Duodenal mucosa (tissue), 2 donors: ENCODE data around the gene ABLIM2.

Source experiments
- H3K27ac ChIP-seq: one replicate; pipeline ENCODE4 v1.7.0; 2013; ENCODE audit warnings: low read depth, low read length
- H3K27me3 ChIP-seq, 2 donors: one replicate each; pipeline ENCODE4 v1.7.0; 2013; ENCODE audit warnings: low read length in 2 of 2, control low read depth in 1 of 2; ENCODE audit not compliant: insufficient read depth in 2 of 2, control insufficient read depth in 1 of 2
- H3K36me3 ChIP-seq, 2 donors: one replicate each; pipeline ENCODE4 v1.7.0; 2013; ENCODE audit warnings: low read length in 2 of 2, control low read depth in 1 of 2; ENCODE audit not compliant: insufficient read depth in 2 of 2, control insufficient read depth in 1 of 2
- H3K4me1 ChIP-seq, 2 donors: one replicate each; pipeline ENCODE4 v1.7.0; 2013; ENCODE audit warnings: low read length in 2 of 2, control low read depth in 1 of 2; ENCODE audit not compliant: insufficient read depth in 2 of 2, control insufficient read depth in 1 of 2
- H3K4me3 ChIP-seq, 2 donors: one replicate each; pipeline ENCODE4 v1.7.0; 2013; ENCODE audit warnings: low read length in 2 of 2, low read depth in 1 of 2
- H3K9ac ChIP-seq, 2 donors: one replicate each; pipeline ENCODE4 v1.7.0; 2013; ENCODE audit warnings: low read length in 2 of 2, low read depth in 1 of 2
- H3K9me3 ChIP-seq, 2 donors: one replicate each; pipeline ENCODE4 v1.7.0; 2013; ENCODE audit warnings: low read length in 2 of 2, control low read depth in 1 of 2; ENCODE audit not compliant: control insufficient read depth in 1 of 2

The ABLIM2 gene

GRCh38 chr4:8044244-8044643 is 114.4 kb downstream of the ABLIM2 start:
- Histone ChIP-seq H3K4me1 (no peaks in the 10 kb centered on the region), H3K9ac (no peak overlapping the region), H3K9me3 (no peaks in the 10 kb centered on the region), H3K27ac (no peak overlapping the region), H3K27me3 (no peaks in the 10 kb centered on the region), H3K36me3 (no peaks in the 10 kb centered on the region), H3K4me3 (no peak overlapping the region)

DNA sequence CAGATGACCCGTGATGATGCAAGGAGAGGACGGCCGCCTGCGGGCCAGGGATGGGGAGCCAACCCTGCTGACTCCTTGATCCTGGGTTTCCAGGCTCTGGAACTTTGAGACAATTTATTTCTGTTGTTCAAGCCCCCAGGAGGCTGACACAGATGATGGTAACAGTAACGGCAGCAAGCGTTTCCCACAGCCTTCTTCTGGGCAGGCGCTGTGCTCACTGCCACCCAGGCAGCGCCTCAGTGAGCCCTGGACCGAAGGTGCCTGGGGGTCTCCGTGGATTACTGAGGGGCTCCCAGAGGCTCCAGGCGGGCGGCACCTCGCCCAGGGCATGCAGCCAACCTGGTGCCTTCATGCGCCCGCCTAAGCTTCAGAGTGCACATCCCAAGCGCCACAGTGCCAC is 115.0 kb downstream of the ABLIM2 start:
- no peak overlapping the region for H3K4me3 ChIP-seq
- no peaks in the 10 kb centered on the region for H3K27me3 ChIP-seq
- H3K9ac ChIP-seq = no peak overlapping the region
- H3K9me3 ChIP-seq = no peaks in the 10 kb centered on the region
- no peaks in the 10 kb centered on the region for H3K36me3 ChIP-seq
- no peaks in the 10 kb centered on the region for H3K4me1 ChIP-seq
- H3K27ac ChIP-seq = no peak overlapping the region

GRCh38 chr4:8041868-8042267 is 116.7 kb downstream of the ABLIM2 start:
- Histone ChIP-seq H3K27ac (no peak overlapping the region), H3K4me3 (no peak overlapping the region), H3K9ac (no peak overlapping the region), H3K27me3 (no peaks in the 10 kb centered on the region), H3K36me3 (no peaks in the 10 kb centered on the region), H3K4me1 (no peaks in the 10 kb centered on the region), H3K9me3 (no peaks in the 10 kb centered on the region)

DNA sequence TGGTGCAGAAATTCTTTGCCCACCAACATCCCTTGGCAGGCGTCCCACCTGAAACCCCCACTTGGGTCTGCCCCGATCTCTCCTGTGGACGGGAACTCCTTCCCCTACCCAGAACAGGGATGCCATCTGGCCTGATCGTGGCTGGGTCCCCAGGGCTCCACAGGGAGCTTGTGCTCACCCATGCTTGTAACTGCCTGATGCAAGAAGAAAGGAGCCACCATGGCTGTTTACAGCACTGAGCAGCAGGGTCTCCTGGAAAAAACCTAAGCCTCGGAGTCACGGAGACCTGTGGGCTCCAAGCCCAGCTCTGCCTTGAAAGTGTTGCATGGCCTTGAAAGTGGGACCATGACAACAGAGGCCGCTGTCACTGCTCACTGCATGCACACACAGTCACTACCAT is 117.4 kb downstream of the ABLIM2 start:
- Histone ChIP-seq H3K4me3 (no peak overlapping the region), H3K27ac (no peak overlapping the region), H3K27me3 (no peaks in the 10 kb centered on the region), H3K9me3 (no peaks in the 10 kb centered on the region), H3K9ac (no peak overlapping the region), H3K36me3 (no peaks in the 10 kb centered on the region), H3K4me1 (no peaks in the 10 kb centered on the region)

DNA sequence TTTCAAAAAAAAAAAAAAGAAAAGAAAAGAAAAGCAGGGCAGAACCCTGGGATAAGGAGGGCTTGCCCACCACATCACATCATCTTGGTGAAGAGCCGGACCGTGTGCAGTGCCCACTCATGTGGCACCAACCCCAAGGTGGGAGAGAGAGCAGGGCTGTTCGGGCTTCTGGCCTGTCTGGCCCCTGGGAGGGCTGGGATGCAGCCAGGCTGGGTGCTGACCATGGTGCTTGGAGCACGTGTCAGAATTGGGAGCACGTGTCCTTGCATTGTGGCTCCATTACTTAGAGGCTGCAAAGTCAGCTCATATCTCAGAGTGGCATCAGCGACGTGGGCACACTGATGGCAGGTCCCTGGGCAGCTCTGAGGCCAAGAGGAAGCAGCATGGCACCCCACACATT is 118.0 kb downstream of the ABLIM2 start:
- Histone ChIP-seq H3K36me3 (no peaks in the 10 kb centered on the region), H3K9me3 (no peaks in the 10 kb centered on the region), H3K4me1 (no peaks in the 10 kb centered on the region), H3K27me3 (no peaks in the 10 kb centered on the region), H3K4me3 (no peak overlapping the region), H3K9ac (no peak overlapping the region), H3K27ac (no peak overlapping the region)

GRCh38 chr4:8039853-8040252 is 118.8 kb downstream of the ABLIM2 start:
- Histone ChIP-seq H3K27me3 (no peaks in the 10 kb centered on the region), H3K9ac (no peak overlapping the region), H3K27ac (no peak overlapping the region), H3K9me3 (no peaks in the 10 kb centered on the region), H3K36me3 (no peaks in the 10 kb centered on the region), H3K4me1 (no peaks in the 10 kb centered on the region), H3K4me3 (no peak overlapping the region)

- H3K27ac ChIP-seq = no peak overlapping the region
- H3K36me3 ChIP-seq = no peaks in the 10 kb centered on the region
- H3K9ac ChIP-seq = no peak overlapping the region
- no peaks in the 10 kb centered on the region for H3K9me3 ChIP-seq
- no peaks in the 10 kb centered on the region for H3K4me1 ChIP-seq
- no peaks in the 10 kb centered on the region for H3K27me3 ChIP-seq
- no peak overlapping the region for H3K4me3 ChIP-seq
Measured at GRCh38 chr4:8039290-8039689, 119.3 kb downstream of the ABLIM2 start.

DNA sequence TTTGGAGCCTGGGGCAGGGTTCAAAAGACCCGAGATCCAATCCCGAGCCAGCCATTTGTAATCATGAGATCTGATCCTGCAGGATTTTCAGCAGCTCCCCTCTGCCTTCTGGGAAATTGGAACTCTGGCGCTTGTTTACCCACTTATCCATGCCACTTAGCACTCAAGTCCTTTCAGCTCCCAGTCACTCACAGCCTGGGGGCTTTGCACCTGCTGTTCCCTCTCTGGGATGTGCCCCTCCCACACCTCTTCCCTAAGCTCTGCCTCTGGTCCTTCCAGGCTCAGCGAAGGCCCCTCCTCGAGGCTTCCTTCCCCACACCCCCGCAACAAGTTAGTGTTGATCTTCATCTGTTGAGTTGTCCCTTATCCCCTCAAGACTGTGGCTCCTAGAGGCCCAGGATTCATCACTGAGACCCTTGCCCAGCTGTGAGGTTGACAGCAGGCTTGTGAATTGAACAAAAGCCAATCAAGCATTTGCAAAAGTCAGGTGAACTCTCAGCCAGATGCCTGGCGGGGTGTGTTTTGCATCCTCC is 119.8 kb downstream of the ABLIM2 start:
- Histone ChIP-seq H3K36me3 (no peaks in the 10 kb centered on the region), H3K9me3 (no peaks in the 10 kb centered on the region), H3K4me1 (no peaks in the 10 kb centered on the region), H3K27ac (no peak overlapping the region), H3K9ac (no peak overlapping the region), H3K27me3 (no peaks in the 10 kb centered on the region), H3K4me3 (no peak overlapping the region)

- Histone ChIP-seq H3K9ac (no peak overlapping the region), H3K27me3 (no peaks in the 10 kb centered on the region), H3K36me3 (no peaks in the 10 kb centered on the region), H3K4me1 (no peaks in the 10 kb centered on the region), H3K9me3 (no peaks in the 10 kb centered on the region), H3K27ac (no peak overlapping the region), H3K4me3 (no peak overlapping the region)
Measured at GRCh38 chr4:8038083-8038482, 120.5 kb downstream of the ABLIM2 start.

- H3K4me1 ChIP-seq = no peaks in the 10 kb centered on the region
Measured at GRCh38 chr4:8037150-8037769, 121.4 kb downstream of the ABLIM2 start.

GRCh38 chr4:8035371-8035780 is 123.2 kb downstream of the ABLIM2 start:
- H3K27me3 ChIP-seq = no peaks in the 10 kb centered on the region
- H3K36me3 ChIP-seq = no peaks in the 10 kb centered on the region
- no peak overlapping the region for H3K4me3 ChIP-seq
- H3K27ac ChIP-seq = no peak overlapping the region
- H3K9me3 ChIP-seq = no peaks in the 10 kb centered on the region
- no peaks in the 10 kb centered on the region for H3K4me1 ChIP-seq
- no peak overlapping the region for H3K9ac ChIP-seq

More at GRCh38 chr4:8037150-8037769, 121.4 kb downstream of the ABLIM2 start:
- Histone ChIP-seq H3K27ac (no peak overlapping the region), H3K9ac (no peak overlapping the region), H3K36me3 (no peaks in the 10 kb centered on the region), H3K9me3 (no peaks in the 10 kb centered on the region), H3K4me3 (no peak overlapping the region), H3K27me3 (no peaks in the 10 kb centered on the region)
